ENCODE data around the gene DDOST.

The DDOST gene

GRCh38 chr1:20645414-20645813 is 15.8 kb downstream of the DDOST start:
- DNase-seq (ENCODE audit: extremely low spot score): no peak
- TF ChIP-seq CTCF (IDR thresholded peaks at IDR 0.05; ENCODE audit: control extremely low read depth, extremely low read depth, low read depth, missing control alignments): no peak
- CTCF ChIA-PET: interaction anchor here (1.2 to 4.1 kb wide), 2 partner anchors 12 to 53 kb away, joined by 3 to 30 read pairs; partner anchors contain the start of gene PINK1
- POLR2A ChIA-PET: interaction anchor here (1.2 kb wide), 1 partner anchor 12 kb away, joined by 11 read pairs; no protein-coding TSS in a partner anchor

- CTCF ChIA-PET: no interaction called here
- POLR2A ChIA-PET: no interaction called here
- no peak for DNase-seq (ENCODE audit: extremely low spot score)
- no peak for TF ChIP-seq CTCF (IDR thresholded peaks at IDR 0.05; ENCODE audit: control extremely low read depth, extremely low read depth, low read depth, missing control alignments)
Observed at GRCh38 chr1:20644416-20644815, 16.8 kb downstream of the DDOST start.

- no peak for TF ChIP-seq CTCF (IDR thresholded peaks at IDR 0.05; ENCODE audit: control extremely low read depth, extremely low read depth, low read depth, missing control alignments)
- CTCF ChIA-PET: interaction anchor here (1.2 to 3.0 kb wide), 4 partner anchors 9 to 123 kb away, joined by 3 to 16 read pairs (median 10); partner anchors contain the start of gene PINK1
- POLR2A ChIA-PET: no interaction called here
- DNase-seq (ENCODE audit: extremely low spot score): no peak
Observed at GRCh38 chr1:20643080-20643479, 18.1 kb downstream of the DDOST start.

GRCh38 chr1:20641975-20642374 is 19.2 kb downstream of the DDOST start:
- ChIA-PET CTCF (interaction anchor here (0.9 to 3.0 kb wide), 8 partner anchors 8 to 429 kb away, joined by 3 to 16 read pairs (median 6); partner anchors contain the start of gene PINK1), POLR2A (no interaction called here)
- no peak for TF ChIP-seq CTCF (IDR thresholded peaks at IDR 0.05; ENCODE audit: control extremely low read depth, extremely low read depth, low read depth, missing control alignments)
- no peak for DNase-seq (ENCODE audit: extremely low spot score)

- DNase-seq (ENCODE audit: extremely low spot score): peak; percentile 77
- CTCF ChIA-PET: interaction anchor here (0.9 to 2.5 kb wide), 7 partner anchors 10 to 117 kb away, joined by 4 to 7 read pairs (median 6); partner anchors contain the start of gene DDOST
- TF ChIP-seq CTCF (IDR thresholded peaks at IDR 0.05; ENCODE audit: control extremely low read depth, extremely low read depth, low read depth, missing control alignments): peak; percentile 80
- POLR2A ChIA-PET: no interaction called here
Observed at GRCh38 chr1:20640183-20640597, 21.0 kb downstream of the DDOST start.

GRCh38 chr1:20636785-20637347 is 24.3 kb downstream of the DDOST start:
- ChIA-PET CTCF (interaction anchor here (0.9 to 2.8 kb wide), 3 partner anchors 13 to 116 kb away, joined by 4 to 9 read pairs (median 4); no protein-coding TSS in a partner anchor), POLR2A (no interaction called here)
- no peak for DNase-seq (ENCODE audit: extremely low spot score)
- TF ChIP-seq CTCF (IDR thresholded peaks at IDR 0.05; ENCODE audit: control extremely low read depth, extremely low read depth, low read depth, missing control alignments): no peak

Data from GM10248 (cell line).